Measurements from ENCODE around the gene AFP.

DNA sequence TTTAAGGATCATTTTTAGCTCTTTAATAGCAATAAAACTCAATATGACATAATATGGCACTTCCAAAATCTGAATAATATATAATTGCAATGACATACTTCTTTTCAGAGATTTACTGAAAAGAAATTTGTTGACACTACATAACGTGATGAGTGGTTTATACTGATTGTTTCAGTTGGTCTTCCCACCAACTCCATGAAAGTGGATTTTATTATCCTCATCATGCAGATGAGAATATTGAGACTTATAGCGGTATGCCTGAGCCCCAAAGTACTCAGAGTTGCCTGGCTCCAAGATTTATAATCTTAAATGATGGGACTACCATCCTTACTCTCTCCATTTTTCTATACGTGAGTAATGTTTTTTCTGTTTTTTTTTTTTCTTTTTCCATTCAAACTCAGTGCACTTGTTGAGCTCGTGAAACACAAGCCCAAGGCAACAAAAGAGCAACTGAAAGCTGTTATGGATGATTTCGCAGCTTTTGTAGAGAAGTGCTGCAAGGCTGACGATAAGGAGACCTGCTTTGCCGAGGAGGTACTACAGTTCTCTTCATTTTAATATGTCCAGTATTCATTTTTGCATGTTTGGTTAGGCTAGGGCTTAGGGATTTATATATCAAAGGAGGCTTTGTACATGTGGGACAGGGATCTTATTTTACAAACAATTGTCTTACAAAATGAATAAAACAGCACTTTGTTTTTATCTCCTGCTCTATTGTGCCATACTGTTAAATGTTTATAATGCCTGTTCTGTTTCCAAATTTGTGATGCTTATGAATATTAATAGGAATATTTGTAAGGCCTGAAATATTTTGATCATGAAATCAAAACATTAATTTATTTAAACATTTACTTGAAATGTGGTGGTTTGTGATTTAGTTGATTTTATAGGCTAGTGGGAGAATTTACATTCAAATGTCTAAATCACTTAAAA is 16.6 kb upstream of the AFP start:
- TF ChIP-seq ZNF232 (CRISPR knock-in tag; IDR thresholded peaks at IDR 0.05; ENCODE audit: borderline replicate concordance) (no peak), SMC3 (IDR thresholded peaks at IDR 0.05; ENCODE audit: low read length) (no peak), ZNF75D (CRISPR knock-in tag; IDR thresholded peaks at IDR 0.05; ENCODE audit: borderline replicate concordance) (no peak)
- TF ChIP-seq, protein P1, sequence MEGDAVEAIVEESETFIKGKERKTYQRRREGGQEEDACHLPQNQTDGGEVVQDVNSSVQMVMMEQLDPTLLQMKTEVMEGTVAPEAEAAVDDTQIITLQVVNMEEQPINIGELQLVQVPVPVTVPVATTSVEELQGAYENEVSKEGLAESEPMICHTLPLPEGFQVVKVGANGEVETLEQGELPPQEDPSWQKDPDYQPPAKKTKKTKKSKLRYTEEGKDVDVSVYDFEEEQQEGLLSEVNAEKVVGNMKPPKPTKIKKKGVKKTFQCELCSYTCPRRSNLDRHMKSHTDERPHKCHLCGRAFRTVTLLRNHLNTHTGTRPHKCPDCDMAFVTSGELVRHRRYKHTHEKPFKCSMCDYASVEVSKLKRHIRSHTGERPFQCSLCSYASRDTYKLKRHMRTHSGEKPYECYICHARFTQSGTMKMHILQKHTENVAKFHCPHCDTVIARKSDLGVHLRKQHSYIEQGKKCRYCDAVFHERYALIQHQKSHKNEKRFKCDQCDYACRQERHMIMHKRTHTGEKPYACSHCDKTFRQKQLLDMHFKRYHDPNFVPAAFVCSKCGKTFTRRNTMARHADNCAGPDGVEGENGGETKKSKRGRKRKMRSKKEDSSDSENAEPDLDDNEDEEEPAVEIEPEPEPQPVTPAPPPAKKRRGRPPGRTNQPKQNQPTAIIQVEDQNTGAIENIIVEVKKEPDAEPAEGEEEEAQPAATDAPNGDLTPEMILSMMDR (CRISPR knock-in tag; IDR thresholded peaks at IDR 0.05) = no peak
